ENCODE measurements around the gene EFCAB8.

EFCAB8 gene

DNA sequence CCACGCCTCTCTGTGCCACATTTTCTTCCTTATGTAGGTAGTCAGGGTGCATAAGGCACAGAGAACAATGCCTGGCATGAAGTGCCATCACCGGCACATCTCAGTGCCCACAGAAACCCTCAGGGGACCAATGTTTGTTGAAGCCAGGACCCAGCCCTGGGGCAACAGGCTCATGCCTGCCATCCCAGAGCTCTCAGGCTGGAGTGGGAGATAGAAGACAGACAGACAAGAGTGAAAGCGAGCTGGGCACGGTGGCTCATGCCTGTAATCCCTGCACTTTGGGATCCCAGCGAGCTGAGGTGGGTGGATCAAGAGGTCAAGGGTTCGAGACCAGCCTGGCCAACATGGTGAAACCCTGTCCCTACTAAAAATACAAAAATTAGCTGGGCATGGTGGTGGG is 13.5 kb downstream of the EFCAB8 start:
- H3K4me3 ChIP-seq (replicated peaks in 1 of 2; ENCODE audit: low read depth in 2 of 2, low read length in 2 of 2), result no peak overlapping the region
- DNase-seq (ENCODE audit: low read depth in 2 of 2), result no peak
- TF ChIP-seq, protein P1, sequence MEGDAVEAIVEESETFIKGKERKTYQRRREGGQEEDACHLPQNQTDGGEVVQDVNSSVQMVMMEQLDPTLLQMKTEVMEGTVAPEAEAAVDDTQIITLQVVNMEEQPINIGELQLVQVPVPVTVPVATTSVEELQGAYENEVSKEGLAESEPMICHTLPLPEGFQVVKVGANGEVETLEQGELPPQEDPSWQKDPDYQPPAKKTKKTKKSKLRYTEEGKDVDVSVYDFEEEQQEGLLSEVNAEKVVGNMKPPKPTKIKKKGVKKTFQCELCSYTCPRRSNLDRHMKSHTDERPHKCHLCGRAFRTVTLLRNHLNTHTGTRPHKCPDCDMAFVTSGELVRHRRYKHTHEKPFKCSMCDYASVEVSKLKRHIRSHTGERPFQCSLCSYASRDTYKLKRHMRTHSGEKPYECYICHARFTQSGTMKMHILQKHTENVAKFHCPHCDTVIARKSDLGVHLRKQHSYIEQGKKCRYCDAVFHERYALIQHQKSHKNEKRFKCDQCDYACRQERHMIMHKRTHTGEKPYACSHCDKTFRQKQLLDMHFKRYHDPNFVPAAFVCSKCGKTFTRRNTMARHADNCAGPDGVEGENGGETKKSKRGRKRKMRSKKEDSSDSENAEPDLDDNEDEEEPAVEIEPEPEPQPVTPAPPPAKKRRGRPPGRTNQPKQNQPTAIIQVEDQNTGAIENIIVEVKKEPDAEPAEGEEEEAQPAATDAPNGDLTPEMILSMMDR (IDR thresholded peaks at IDR 0.05; ENCODE audit: low read depth, low read length), result no peak

DNA sequence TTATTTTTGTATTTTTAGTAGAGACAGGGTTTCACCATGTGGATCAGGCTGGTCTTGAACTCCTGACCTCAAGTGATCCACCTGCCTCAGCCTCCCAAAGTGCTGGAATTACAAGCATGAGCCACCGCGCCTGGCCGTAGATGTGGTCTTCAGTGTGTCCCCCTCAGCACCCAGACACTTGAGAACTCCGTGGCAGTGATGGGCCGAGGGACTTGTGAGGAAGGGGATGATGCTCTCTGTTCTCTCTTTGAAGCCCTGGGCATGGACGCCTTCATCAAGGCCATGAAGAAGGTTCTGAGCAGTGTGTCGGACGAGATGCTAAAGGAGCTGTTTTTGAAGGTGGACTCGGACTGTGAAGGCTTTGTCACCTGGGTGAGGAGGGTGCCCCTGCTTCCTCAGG is 16.9 kb downstream of the EFCAB8 start:
- no peak for DNase-seq (ENCODE audit: low read depth in 2 of 2)
- no peak overlapping the region for H3K4me3 ChIP-seq (replicated peaks in 1 of 2; ENCODE audit: low read depth in 2 of 2, low read length in 2 of 2)
- TF ChIP-seq, protein P1 (IDR thresholded peaks at IDR 0.05; ENCODE audit: low read depth, low read length), result no peak

DNA sequence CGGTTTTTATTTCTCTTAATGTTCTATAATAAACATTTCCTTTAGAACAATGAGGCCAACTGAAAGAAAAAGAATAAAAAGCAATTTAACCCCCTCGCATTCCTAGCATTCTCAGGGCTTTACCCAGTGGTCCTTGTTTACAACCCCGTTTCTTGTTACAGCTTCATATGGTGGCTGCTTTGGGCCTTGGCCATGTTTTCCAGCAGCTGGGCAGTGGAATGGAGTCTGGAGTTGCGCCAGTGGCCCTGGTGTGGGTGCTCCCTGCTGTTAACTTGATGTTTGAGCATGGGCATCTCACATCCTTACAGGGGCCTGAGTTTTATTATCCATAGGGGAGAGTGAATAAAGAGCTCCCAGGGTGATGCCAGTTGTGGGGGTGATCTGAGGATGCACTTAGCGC is 18.8 kb downstream of the EFCAB8 start:
- TF ChIP-seq, protein P1 (IDR thresholded peaks at IDR 0.05; ENCODE audit: low read depth, low read length), result no peak
- no peak overlapping the region for H3K4me3 ChIP-seq (replicated peaks in 1 of 2; ENCODE audit: low read depth in 2 of 2, low read length in 2 of 2)
- peak in 1 of 2 donors; percentile 44 for DNase-seq (ENCODE audit: low read depth in 2 of 2)

DNA sequence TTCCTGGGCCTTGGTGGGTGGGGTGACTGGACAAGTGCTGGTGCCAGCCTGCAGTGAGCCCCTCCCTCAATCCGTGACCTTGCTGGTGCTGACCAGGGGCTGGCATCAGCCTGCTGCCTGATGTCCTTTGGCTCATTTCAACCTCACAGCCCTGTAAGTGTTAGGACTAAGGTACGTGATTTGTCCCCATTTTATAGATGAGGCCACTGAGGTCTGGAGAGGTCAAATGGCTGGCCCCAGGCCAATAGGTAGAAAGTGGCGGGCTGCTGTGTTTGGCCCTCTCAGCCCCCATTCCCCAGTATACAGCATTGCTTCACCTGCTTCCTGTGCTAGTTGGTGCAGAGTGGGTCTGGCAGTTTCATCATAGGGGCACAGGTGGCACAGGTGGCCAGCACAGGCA is 20.1 kb downstream of the EFCAB8 start:
- H3K4me3 ChIP-seq (replicated peaks in 1 of 2; ENCODE audit: low read depth in 2 of 2, low read length in 2 of 2), result no peak overlapping the region
- TF ChIP-seq, protein P1 (IDR thresholded peaks at IDR 0.05; ENCODE audit: low read depth, low read length), result no peak
- DNase-seq (ENCODE audit: low read depth in 2 of 2), result no peak

DNA sequence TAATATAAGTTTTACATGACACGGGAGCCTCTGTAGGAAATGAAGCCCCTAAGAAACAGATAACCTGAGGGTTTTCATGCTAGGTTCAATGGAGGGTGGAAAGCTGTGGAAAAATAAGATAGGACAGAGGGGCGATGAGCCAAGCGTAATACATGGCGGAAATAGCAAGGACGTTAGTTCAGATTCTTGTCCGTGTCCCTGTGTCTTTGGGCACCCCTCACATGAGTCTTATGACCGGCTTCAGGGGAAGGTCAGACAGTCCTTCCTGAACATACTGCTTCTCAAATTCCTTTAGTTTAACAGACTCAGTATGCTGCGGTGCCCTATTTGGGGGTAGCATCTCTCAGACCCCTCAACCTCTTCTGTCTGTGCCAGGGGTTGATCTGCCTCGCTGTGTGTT is 20.8 kb downstream of the EFCAB8 start:
- H3K4me3 ChIP-seq (replicated peaks in 1 of 2; ENCODE audit: low read depth in 2 of 2, low read length in 2 of 2), result no peak overlapping the region
- TF ChIP-seq, protein P1 (IDR thresholded peaks at IDR 0.05; ENCODE audit: low read depth, low read length), result no peak

DNA sequence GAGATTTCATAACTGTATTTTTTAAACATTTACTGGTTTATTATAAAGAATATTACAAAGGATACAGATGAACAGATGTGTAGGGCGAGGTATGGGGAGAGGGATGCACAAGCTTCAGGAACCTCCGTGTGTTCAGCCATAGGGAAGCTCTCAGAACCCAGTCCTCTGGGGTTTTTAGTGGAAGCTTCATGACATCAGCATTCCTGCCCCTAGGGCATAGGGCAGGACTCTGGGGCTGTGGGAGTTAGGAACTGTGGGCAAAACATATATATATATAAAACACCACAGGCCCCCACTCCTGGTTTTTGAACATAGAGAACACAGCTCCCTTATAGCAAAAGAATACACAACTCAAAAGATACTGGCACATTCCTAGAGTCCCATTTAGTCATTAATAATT is 21.9 kb downstream of the EFCAB8 start:
- no peak overlapping the region for H3K4me3 ChIP-seq (replicated peaks in 1 of 2; ENCODE audit: low read depth in 2 of 2, low read length in 2 of 2)
- no peak for DNase-seq (ENCODE audit: low read depth in 2 of 2)
- TF ChIP-seq, protein P1 (IDR thresholded peaks at IDR 0.05; ENCODE audit: low read depth, low read length), result no peak

More for the DNA sequence above, 20.8 kb downstream of the EFCAB8 start:
- no peak for DNase-seq (ENCODE audit: low read depth in 2 of 2)

DNA sequence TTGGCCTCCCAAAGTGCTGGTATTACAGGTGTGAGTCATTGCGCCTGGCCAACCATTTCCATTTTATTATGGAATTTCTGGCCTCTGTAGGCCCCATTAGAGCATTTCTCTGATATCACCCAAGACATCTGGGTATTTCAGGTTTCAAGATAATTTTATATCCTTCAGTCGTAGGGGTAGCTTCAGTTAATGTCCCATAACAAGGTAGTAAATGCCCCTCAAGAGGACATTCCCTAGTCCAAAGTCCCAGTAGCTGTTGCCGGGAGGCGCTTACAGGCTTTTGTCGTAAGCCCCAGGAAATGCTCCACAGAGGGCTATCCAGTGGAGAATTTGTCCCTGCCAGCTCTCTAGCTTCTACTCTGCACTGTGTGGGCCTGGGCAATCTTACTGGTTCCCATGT is 24.4 kb downstream of the EFCAB8 start:
- TF ChIP-seq, protein P1 (IDR thresholded peaks at IDR 0.05; ENCODE audit: low read depth, low read length), result no peak
- H3K4me3 ChIP-seq (replicated peaks in 1 of 2; ENCODE audit: low read depth in 2 of 2, low read length in 2 of 2), result no peak overlapping the region
- no peak for DNase-seq (ENCODE audit: low read depth in 2 of 2)
